Activated effector memory CD4-positive, alpha-beta T cell treated with anti-CD3 and anti-CD28 coated beads, Interleukin-2, amount 50 U/mL, for 16 hours (primary cell): Measurements from ENCODE around the gene SLC6A6.
"Not testable (repeated sequence)": the region's sequence is repeated elsewhere in the genome, so short reads cannot be mapped to it uniquely, and the experiment has no call there.

ENCODE experiments used
- DNase-seq: peaks from one replicate; pipeline ENCODE4 v3.0.0-alpha.2; 2020

SLC6A6 gene

DNA sequence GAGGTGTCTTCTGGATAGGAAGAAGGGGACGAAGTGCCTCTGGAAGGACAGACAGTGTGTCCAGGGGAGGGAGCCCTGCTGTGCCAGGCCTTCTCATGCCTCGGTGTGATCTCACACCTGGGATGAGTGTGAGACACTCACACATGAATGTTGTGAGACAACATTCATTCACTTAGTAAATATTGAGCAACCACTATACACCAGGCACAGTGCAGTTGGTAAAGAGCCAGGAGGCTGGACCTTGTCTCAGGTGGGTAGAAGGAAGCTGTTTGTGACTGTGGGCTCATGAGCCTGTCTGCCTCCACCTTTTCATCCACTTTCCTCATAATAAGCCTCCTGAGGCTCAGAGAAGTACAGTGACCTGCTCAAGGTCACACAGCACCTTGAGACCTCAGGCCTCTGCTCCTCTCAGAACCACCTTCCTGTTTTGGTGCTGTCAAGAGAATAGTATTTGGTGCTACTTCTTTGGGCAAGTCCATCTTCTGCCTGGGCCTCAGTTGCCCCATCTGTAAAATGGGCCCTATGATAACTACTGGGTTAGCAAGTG, 20.9 kb downstream of the SLC6A6 start:
- no peak for DNase-seq

GRCh38 chr3:14423963-14424362, 21.6 kb downstream of the SLC6A6 start:
- no peak for DNase-seq

- peak; percentile 74 for DNase-seq
Observed at GRCh38 chr3:14424711-14425580, 22.5 kb downstream of the SLC6A6 start.

DNA sequence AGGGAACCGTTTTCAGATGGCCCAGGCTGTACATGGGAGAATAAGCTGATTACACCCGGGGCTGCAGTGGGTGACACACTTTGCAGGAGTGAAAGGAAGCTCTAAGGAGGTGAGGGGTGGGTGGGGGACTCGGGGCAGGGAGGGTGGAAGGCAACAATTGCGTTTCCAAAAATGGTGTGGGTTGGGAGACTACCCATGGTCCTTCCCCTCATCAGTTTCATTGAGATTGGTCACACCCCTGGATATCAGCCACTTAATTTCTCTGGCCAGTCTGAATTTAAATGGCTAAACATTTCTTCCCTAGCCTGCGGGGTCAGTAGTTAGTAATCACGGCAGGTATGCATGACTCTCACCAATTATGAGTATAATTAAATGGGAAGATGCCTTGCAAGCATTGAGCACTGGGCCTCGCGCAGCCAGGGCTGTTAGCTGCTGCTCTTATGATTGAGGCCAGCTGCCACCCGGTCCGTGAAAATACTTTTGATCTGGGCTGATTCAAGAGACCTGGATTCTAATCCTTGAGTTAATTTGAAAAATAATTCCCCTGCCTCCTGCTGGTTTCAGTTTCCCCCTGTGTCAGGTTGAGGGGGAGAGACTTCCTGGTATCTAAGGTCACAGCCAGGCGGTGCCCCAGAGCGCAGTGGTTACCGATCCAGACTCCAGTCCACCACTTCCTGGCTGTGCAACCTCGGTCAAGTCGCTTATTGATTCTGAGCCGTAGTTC, 23.3 kb downstream of the SLC6A6 start:
- DNase-seq: peak; percentile 80

- no peak for DNase-seq
Observed at GRCh38 chr3:14426305-14426620, 23.9 kb downstream of the SLC6A6 start.

- peak; percentile 76 for DNase-seq
Observed at GRCh38 chr3:14428087-14429033, 26.0 kb downstream of the SLC6A6 start.

- DNase-seq: no peak
Observed at GRCh38 chr3:14429237-14429636, 26.8 kb downstream of the SLC6A6 start.

- DNase-seq: no peak
Observed at GRCh38 chr3:14429640-14430039, 27.2 kb downstream of the SLC6A6 start.

DNA sequence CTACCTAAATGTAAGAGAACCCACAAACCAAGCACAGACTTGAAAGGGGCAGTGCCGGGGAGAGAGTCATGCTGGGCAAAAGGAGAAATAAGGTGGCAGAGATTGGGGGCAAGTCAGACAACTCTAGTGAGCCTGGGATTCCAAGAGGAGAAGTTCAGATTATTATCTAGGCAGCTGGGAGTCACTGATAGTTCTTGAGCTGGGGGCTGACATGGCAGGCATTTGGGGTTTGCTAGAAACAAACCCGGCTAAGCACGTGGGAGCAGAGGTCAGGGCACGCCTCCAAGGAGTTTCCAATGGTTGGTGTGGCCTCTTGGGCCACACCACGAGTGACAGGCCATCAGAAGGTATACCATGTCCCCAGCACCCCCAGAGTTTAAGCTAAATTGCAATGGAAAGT, 27.6 kb downstream of the SLC6A6 start:
- no peak for DNase-seq

DNA sequence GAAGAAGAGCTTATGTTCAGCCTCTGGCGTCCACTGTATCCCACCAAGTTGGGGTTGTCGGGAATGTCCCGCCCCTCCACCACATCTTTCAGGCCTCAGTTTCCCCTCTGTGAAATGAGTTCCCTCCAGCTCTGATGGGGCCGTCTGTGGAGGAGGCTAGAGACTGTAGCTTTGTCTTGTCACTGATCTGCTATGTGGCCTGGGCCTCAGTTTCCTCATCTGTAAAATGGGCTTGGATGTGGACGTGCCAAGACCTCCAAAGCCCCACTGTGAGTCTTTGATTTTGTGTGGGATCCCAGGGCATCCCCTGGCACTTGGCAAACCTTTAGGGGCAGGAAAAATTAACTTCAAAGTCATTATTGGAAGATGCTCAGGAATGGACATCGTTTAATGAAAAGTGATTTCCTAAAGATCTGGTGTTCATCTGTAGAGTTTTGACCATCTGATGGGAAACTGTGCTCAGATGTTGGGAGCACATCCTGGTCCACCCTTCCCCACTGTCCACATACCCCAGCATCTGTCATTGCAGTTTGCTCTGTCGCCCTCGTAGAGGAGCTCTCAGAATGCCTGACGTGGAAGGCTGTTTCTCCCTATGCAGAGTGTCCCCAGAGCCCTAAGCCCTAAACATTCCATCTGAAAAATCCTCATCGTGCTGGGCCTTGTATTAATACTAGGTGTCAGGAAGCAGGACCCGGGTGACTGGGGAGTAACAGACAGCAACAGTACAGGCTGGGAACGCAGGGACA, 28.5 kb downstream of the SLC6A6 start:
- DNase-seq: no peak

DNA sequence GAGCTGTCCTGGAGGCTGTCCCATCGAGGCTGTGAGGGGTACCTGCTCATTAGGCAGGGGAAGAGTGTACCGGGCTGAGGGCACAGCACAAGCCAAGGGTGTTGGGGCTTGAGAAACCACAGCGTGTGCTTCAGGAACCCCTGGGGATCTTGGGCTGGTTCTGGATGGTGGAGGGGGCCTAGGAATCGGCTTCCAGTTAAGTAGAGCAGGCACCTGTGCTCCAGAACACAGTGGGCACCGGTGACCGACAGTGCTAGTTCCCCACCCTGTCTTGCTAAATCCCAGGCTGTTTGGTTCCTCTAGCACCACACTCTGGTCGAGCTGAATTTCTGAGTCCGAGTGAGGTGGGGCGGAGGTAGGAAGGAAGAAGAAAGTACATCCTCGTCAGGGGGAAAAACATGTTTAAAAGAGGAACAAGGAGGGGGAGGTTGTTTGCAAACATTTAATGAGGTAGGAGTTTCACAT, 29.1 kb downstream of the SLC6A6 start:
- DNase-seq: peak; percentile 68

DNA sequence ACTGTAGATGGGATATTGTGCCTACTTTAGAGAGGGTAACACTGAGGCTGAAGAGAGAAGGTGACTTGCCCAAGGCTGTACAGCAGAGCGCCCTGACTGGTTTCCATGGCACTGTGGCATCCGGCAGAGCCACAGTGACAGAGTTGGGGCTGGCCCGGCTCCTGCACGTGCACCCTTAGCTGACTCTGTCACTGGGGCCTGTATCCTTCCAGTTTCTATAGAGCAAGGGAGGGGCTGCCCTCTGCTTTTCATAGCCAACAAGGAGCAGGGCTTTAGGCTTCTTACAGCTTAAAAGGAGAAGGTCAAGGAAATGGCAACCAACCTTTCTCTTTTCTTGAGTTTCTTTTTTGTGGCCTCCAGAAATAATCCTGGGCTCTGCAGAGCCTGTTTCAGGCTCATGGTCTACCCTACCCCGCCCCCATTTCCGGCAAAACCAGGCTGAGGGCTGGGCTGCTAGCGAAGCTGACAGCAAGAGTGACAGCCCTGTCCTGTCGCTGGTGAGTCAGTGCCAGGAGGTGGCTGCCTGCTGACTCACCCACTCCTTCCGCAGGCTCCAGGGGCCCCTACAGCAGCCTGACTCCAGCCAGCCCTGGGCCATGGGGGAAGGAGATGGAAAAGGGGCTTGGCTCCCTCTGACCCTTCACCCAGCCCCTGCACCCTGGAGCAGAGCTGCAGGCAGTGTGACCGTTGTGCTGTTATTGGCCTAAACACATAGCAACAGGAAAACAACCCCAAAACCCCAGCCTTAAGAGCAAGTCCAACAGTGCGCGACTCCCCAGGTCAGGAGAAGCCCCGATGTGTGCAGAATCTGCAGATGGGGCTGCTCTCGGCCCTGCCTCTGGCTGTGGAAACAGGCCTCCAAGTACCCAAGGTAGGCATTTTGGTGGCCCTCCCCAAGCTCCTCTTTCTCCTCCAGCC, 29.8 kb downstream of the SLC6A6 start:
- peak; percentile 98 for DNase-seq

- no peak for DNase-seq
Observed at GRCh38 chr3:14433106-14433505, 30.7 kb downstream of the SLC6A6 start.

DNA sequence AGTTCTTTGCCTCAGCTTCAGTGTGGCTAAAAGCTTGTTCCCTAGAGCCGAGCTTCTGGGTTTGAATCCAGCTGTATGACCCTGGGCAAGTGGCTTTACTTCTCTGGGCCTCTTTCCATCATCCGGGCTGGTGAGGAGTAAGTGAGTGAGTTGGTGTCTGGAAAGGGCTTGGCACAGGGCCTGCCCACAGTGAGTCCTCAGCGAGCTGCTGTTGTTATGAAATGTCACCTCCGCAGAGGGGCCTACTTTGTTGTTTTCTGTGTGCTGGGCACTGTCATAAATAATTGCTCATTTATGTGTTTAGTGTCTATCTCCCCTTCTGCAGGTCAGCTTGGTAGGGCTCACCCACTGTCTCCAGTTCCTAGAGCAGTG, 31.7 kb downstream of the SLC6A6 start:
- DNase-seq: peak; percentile 67

- no peak for DNase-seq
Observed at GRCh38 chr3:14434498-14435151, 32.2 kb downstream of the SLC6A6 start.

- no peak for DNase-seq
Observed at GRCh38 chr3:14435175-14436014, 33.0 kb downstream of the SLC6A6 start.

DNA sequence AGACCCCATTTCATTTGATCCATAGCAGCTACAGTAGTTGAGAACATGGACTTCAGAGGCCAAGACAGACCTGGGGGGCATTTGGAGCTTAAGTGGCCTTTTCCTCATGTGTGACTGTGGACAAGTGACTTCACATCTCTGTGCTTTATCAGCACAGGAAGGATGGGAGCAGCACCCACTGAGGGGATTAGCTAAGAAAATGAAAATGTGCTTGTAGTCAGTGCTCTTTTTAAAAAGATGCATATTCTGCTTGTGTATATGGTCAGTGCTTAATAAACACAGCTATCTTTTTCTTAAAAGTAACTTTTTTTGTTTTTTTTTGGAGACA, 34.5 kb downstream of the SLC6A6 start:
- no peak for DNase-seq

GRCh38 chr3:14437705-14438104, 35.3 kb downstream of the SLC6A6 start:
- DNase-seq: not testable (repeated sequence)

GRCh38 chr3:14438262-14438661, 35.9 kb downstream of the SLC6A6 start:
- DNase-seq: no peak

DNA sequence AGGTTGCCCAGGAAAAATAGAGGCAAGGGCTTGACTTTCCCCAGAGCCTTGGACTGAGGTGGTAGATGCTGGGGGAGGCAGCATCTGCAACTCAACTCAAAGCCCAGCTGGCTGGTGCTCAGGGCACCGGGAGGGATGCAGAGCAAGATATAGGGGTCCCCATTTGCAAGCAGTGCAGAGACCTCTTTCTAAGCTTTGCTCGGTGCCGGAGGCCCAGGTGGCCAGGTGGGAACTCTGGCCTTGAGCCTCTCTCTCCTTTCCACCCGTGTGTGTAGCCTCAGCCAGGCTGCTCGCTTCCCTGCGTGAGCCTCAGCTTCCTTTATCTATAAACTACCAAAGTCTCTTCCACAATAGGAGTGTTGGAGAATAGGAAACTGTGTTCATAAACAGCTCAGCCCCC, 36.5 kb downstream of the SLC6A6 start:
- no peak for DNase-seq
